A673 (cell line): ENCODE results near the gene TEX14.

Source experiments
- CTCF ChIP-seq: fragments of 300-800, 200-600 bp; sonication (generic); conservative IDR thresholded peaks from 2 replicates; pipeline ENCODE4 v1.5.1; 2017; ENCODE audit warnings: low read depth, mild to moderate bottlenecking, antibody characterized with exemption, low read length, moderate library complexity, mixed read lengths
- EZH2 ChIP-seq: fragments of 200-600 bp; sonication (generic); IDR thresholded peaks from 2 replicates; pipeline ENCODE4 v1.6.1; 2017; ENCODE audit warnings: borderline replicate concordance, low read depth, mild to moderate bottlenecking, mixed read lengths, antibody characterized with exemption, low read length; ENCODE audit not compliant: poor library complexity, severe bottlenecking

GRCh38 chr17:58699771-58700170 is 7.9 kb upstream of the TEX14 start:
- TF ChIP-seq CTCF (no peak), EZH2 (no peak)
